ENCODE measurements around the gene CRYZL1. TPM values are rescaled to one million over a fixed set of nuclear protein-coding genes. Genes with fewer than 3 reads are reported as not detected.
A peak's percentile ranks its signal among the peaks of the same experiment; 100 is the strongest.

CRYZL1 gene
- total RNA-seq, 1 experiment from 2014 or later: 43.0 TPM

DNA sequence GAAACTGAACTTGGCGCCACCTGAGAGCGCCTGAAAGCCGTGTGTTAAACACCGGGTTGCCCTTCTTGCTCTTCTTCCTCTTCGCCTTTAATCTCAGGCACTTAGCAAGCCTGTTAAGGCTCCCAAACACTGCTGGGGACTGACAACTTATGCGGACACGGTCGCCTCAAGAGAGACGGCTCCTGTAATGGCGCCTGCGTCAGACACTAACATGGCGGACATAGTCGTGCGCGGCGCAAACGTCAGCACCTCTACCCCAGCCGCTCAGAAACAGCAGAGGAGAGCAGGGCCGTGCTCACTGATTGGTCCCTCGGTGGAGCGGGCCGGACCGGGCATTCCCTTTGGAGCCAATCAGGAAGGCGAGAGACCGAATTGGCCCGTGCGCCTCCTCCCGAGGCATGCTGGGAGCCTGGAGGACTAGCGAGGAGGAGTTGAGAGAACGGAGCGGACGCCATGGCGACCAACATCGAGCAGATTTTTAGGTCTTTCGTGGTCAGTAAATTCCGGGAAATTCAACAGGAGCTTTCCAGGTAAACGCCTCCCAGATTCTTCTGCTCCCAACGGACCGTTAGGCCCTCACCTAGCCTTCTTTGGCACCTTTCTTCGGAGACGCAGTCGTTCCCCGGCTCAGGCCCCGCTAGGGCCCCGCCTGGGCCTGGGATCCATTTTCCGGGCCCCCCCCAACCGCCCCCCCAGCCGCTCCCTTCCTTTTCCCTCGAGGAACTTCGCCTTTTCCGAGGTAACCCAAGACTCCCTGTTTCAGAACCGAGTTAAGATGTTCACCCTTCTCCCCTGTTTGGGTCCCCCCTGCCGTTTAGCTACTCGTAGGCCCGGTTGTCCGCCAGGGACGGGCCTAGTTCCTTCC lies 98.7 kb downstream of the CRYZL1 start, which contains the start of gene SON:
Gene SON, plus strand, starts transcription at position 399 of the 865 bp plus-strand sequence. Its CDS starts 55 bp downstream, at position 454.
- BruUV-seq (replicated peaks): TSS peak; percentile 45

GRCh38 chr21:33541756-33542639 lies 99.5 kb downstream of the CRYZL1 start, which contains the start of gene GART:
TSS of gene GART (minus strand) at chr21:33542117. CDS start at chr21:33539315, 2,802 bp downstream.
- peak; percentile 77 for ATAC-seq
- ChIA-PET POLR2A (interaction anchor here (1.3 kb wide), 1 partner anchor 46 kb away, joined by 4 read pairs; the partner anchor contains the start of gene DONSON), RAD21 (ENCODE audit: low non-redundant PET in 1 of 2, low total read pairs in 2 of 2, uncharacterized antibody in 2 of 2, unreplicated experiment in 2 of 2) (no interaction called here), CTCF (no interaction called here)
- H3K4me2 ChIP-seq (ENCODE audit: low read length): peak within 1 kb of the TSS; percentile 92
- TF ChIP-seq POLR2AphosphoS5 (IDR thresholded peaks at IDR 0.05; ENCODE audit: low read depth, low read length): peak; percentile 64; the same call in 1 of the 2 replicates
- TF ChIP-seq POLR2A (IDR thresholded peaks at IDR 0.05; ENCODE audit: borderline replicate concordance, extremely low read depth, insufficient read depth, insufficient read length): peak; percentile 53
- TF ChIP-seq ELF1 (IDR thresholded peaks at IDR 0.05; ENCODE audit: borderline replicate concordance, low read depth): no peak
- TF ChIP-seq TCF7L2 (IDR thresholded peaks at IDR 0.05; ENCODE audit: borderline replicate concordance, extremely low read depth, insufficient read depth, insufficient read length): no peak
- TF ChIP-seq CEBPB (IDR thresholded peaks at IDR 0.05; ENCODE audit: low read depth): no peak
- TF ChIP-seq, protein P1, sequence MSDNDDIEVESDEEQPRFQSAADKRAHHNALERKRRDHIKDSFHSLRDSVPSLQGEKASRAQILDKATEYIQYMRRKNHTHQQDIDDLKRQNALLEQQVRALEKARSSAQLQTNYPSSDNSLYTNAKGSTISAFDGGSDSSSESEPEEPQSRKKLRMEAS (IDR thresholded peaks at IDR 0.05): no peak
- no peak for TF ChIP-seq EZH2phosphoT487 (IDR thresholded peaks at IDR 0.05; ENCODE audit: borderline replicate concordance)
- TF ChIP-seq, protein P2, sequence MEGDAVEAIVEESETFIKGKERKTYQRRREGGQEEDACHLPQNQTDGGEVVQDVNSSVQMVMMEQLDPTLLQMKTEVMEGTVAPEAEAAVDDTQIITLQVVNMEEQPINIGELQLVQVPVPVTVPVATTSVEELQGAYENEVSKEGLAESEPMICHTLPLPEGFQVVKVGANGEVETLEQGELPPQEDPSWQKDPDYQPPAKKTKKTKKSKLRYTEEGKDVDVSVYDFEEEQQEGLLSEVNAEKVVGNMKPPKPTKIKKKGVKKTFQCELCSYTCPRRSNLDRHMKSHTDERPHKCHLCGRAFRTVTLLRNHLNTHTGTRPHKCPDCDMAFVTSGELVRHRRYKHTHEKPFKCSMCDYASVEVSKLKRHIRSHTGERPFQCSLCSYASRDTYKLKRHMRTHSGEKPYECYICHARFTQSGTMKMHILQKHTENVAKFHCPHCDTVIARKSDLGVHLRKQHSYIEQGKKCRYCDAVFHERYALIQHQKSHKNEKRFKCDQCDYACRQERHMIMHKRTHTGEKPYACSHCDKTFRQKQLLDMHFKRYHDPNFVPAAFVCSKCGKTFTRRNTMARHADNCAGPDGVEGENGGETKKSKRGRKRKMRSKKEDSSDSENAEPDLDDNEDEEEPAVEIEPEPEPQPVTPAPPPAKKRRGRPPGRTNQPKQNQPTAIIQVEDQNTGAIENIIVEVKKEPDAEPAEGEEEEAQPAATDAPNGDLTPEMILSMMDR (IDR thresholded peaks at IDR 0.05 in 2 of 3, conservative IDR thresholded peaks at IDR 0.05 in 1 of 3; ENCODE audit: borderline replicate concordance in 1 of 3, insufficient read depth in 1 of 3, low read depth in 2 of 3, low read length in 2 of 3): no peak
- H2AFZ ChIP-seq (ENCODE audit: low read depth, low read length, poor library complexity, severe bottlenecking): no peak within 1 kb of the TSS
- H3K9ac ChIP-seq (ENCODE audit: low read length): peak within 1 kb of the TSS; percentile 89
- peak; percentile 42 for DNase-seq (ENCODE audit: low read depth, low spot score)
- H3K27ac ChIP-seq (ENCODE audit: low read depth, low read length): peak within 1 kb of the TSS; percentile 98
- peaks cover 90% of the 10 kb centered on the region for H3K79me2 ChIP-seq (ENCODE audit: insufficient read depth, low read length)
- H3K9me3 ChIP-seq (ENCODE audit: control insufficient read depth in 1 of 2, insufficient read depth in 1 of 2, low read depth in 1 of 2, low read length in 2 of 2): no peaks in the 10 kb centered on the region
- H3K36me3 ChIP-seq (ENCODE audit: control insufficient read depth in 1 of 2, insufficient read depth in 2 of 2, low read length in 2 of 2): peaks cover 19 to 42% of the 10 kb centered on the region in 2 experiments
- H4K20me1 ChIP-seq (ENCODE audit: insufficient read depth): peaks cover 33% of the 10 kb centered on the region; the same call in 1 of the 2 replicates
- no TSS peak for BruUV-seq (replicated peaks)
- H3K4me1 ChIP-seq (ENCODE audit: control insufficient read depth in 1 of 2, insufficient read depth in 2 of 2, low read length in 2 of 2): peaks cover 15 to 19% of the 10 kb centered on the region in 2 experiments
- no peaks in the 10 kb centered on the region for H3K9me2 ChIP-seq (ENCODE audit: insufficient read depth)
- no peaks in the 10 kb centered on the region for H3K27me3 ChIP-seq (ENCODE audit: insufficient read depth, low read length)
- intact Hi-C loops (cut with micrococcal nuclease): loop anchor here (5.0 kb wide), 1 partner anchor 100 kb away; the partner anchor contains the start of genes CRYZL1 and ITSN1
- H3K4me3 ChIP-seq (replicated peaks in 1 of 2; ENCODE audit: low read depth in 1 of 2, low read length in 2 of 2): peak within 1 kb of the TSS; percentile 87 to 91

More for the DNA sequence above, 98.7 kb downstream of the CRYZL1 start, which contains the start of gene SON:
- ChIA-PET POLR2A (interaction anchor here (0.6 to 1.3 kb wide), 5 partner anchors 18 to 674 kb away, joined by 3 to 7 read pairs (median 4); partner anchors contain the start of genes DONSON and TMEM50B), CTCF (no interaction called here), RAD21 (ENCODE audit: low non-redundant PET in 1 of 2, low total read pairs in 2 of 2, uncharacterized antibody in 2 of 2, unreplicated experiment in 2 of 2) (no interaction called here)
- ATAC-seq: peak; percentile 94
- Histone ChIP-seq H3K4me2 (ENCODE audit: low read length) (peak within 1 kb of the TSS; percentile 92), H3K27me3 (ENCODE audit: insufficient read depth, low read length) (no peaks in the 10 kb centered on the region), H3K36me3 (ENCODE audit: control insufficient read depth in 1 of 2, insufficient read depth in 2 of 2, low read length in 2 of 2) (peaks cover 18 to 40% of the 10 kb centered on the region in 2 experiments; a peak in 3 of 4 replicates), H2AFZ (ENCODE audit: low read depth, low read length, poor library complexity, severe bottlenecking) (no peak within 1 kb of the TSS), H3K9me3 (ENCODE audit: control insufficient read depth in 1 of 2, insufficient read depth in 1 of 2, low read depth in 1 of 2, low read length in 2 of 2) (no peaks in the 10 kb centered on the region), H3K79me2 (ENCODE audit: insufficient read depth, low read length) (peaks cover 90% of the 10 kb centered on the region), H3K27ac (ENCODE audit: low read depth, low read length) (peak within 1 kb of the TSS; percentile 98), H3K9me2 (ENCODE audit: insufficient read depth) (no peaks in the 10 kb centered on the region), H3K4me1 (ENCODE audit: control insufficient read depth in 1 of 2, insufficient read depth in 2 of 2, low read length in 2 of 2) (peaks cover 15 to 19% of the 10 kb centered on the region in 2 experiments), H4K20me1 (ENCODE audit: insufficient read depth) (peaks cover 38% of the 10 kb centered on the region; the same call in 1 of the 2 replicates), H3K9ac (ENCODE audit: low read length) (peak within 1 kb of the TSS; percentile 89), H3K4me3 (replicated peaks in 1 of 2; ENCODE audit: low read depth in 1 of 2, low read length in 2 of 2) (peak within 1 kb of the TSS; percentile 87 to 91)
- intact Hi-C loops (cut with micrococcal nuclease): loop anchor here (5.0 kb wide), 1 partner anchor 99 kb away; the partner anchor contains the start of genes CRYZL1 and ITSN1
- TF ChIP-seq ZFX (IDR thresholded peaks at IDR 0.05): peak; percentile 99
- TF ChIP-seq POLR2AphosphoS5 (IDR thresholded peaks at IDR 0.05; ENCODE audit: low read depth, low read length): peak; percentile 91
- TF ChIP-seq TCF7L2 (IDR thresholded peaks at IDR 0.05; ENCODE audit: borderline replicate concordance, extremely low read depth, insufficient read depth, insufficient read length): peak; percentile 26
- peak; percentile 96 for TF ChIP-seq YY1 (IDR thresholded peaks at IDR 0.05; ENCODE audit: extremely low read depth, insufficient replicate concordance, low read depth, low read length)
- TF ChIP-seq POLR2A (IDR thresholded peaks at IDR 0.05; ENCODE audit: borderline replicate concordance, extremely low read depth, insufficient read depth, insufficient read length): peak; percentile 82
- no peak for TF ChIP-seq CBX3 (IDR thresholded peaks at IDR 0.05; ENCODE audit: low read depth)
- DNase-seq (ENCODE audit: low read depth, low spot score): peak; percentile 96

Data from HCT116 (cell line).